Measurements from ENCODE around the gene PIK3R4. TPM values are rescaled to one million over a fixed set of nuclear protein-coding genes. Genes with fewer than 3 reads are reported as not detected.

PIK3R4 gene
- total RNA-seq, 6 donors from 2014 or later = 24.6 to 44.2 (median 33.4) TPM

GRCh38 chr3:130679218-130679617, 67.4 kb downstream of the PIK3R4 start:
- no peaks in the 10 kb centered on the region for H3K27me3 ChIP-seq
- H3K27ac ChIP-seq = no peak overlapping the region
- TF ChIP-seq, protein P1, sequence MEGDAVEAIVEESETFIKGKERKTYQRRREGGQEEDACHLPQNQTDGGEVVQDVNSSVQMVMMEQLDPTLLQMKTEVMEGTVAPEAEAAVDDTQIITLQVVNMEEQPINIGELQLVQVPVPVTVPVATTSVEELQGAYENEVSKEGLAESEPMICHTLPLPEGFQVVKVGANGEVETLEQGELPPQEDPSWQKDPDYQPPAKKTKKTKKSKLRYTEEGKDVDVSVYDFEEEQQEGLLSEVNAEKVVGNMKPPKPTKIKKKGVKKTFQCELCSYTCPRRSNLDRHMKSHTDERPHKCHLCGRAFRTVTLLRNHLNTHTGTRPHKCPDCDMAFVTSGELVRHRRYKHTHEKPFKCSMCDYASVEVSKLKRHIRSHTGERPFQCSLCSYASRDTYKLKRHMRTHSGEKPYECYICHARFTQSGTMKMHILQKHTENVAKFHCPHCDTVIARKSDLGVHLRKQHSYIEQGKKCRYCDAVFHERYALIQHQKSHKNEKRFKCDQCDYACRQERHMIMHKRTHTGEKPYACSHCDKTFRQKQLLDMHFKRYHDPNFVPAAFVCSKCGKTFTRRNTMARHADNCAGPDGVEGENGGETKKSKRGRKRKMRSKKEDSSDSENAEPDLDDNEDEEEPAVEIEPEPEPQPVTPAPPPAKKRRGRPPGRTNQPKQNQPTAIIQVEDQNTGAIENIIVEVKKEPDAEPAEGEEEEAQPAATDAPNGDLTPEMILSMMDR (IDR thresholded peaks at IDR 0.05) = no peak
- TF ChIP-seq POLR2AphosphoS5 (IDR thresholded peaks at IDR 0.05) = no peak
- TF ChIP-seq EP300 (IDR thresholded peaks at IDR 0.05) = no peak
- no peak for TF ChIP-seq POLR2A (IDR thresholded peaks at IDR 0.05)
- ATAC-seq (ENCODE audit: low FRiP score in 2 of 2) = no peak
- DNase-seq = no peak
- no peaks in the 10 kb centered on the region for H3K4me1 ChIP-seq
- H3K4me3 ChIP-seq = no peak overlapping the region
- no peaks in the 10 kb centered on the region for H3K9me3 ChIP-seq
- WGBS, 2 donors = 78% methylated on average over 7 of the region's 7 CpGs
- peaks cover 15 to 85% (median 38%) of the 10 kb centered on the region in 4 donors for H3K36me3 ChIP-seq

GRCh38 chr3:130677343-130677742, 69.3 kb downstream of the PIK3R4 start:
- H3K27ac ChIP-seq = no peak overlapping the region
- 76 to 79% methylated on average over 1 of the region's 1 CpG for WGBS, 2 donors
- no peak for DNase-seq
- TF ChIP-seq POLR2AphosphoS5 (IDR thresholded peaks at IDR 0.05) (no peak), POLR2A (IDR thresholded peaks at IDR 0.05) (no peak), EP300 (IDR thresholded peaks at IDR 0.05) (no peak)
- TF ChIP-seq, protein P1 (IDR thresholded peaks at IDR 0.05) = no peak
- no peaks in the 10 kb centered on the region for H3K4me1 ChIP-seq
- no peaks in the 10 kb centered on the region for H3K27me3 ChIP-seq
- H3K9me3 ChIP-seq = no peaks in the 10 kb centered on the region
- H3K4me3 ChIP-seq = no peak overlapping the region
- H3K36me3 ChIP-seq = peaks cover 8 to 76% (median 32%) of the 10 kb centered on the region in 4 donors
- ATAC-seq (ENCODE audit: low FRiP score in 2 of 2) = no peak

DNA sequence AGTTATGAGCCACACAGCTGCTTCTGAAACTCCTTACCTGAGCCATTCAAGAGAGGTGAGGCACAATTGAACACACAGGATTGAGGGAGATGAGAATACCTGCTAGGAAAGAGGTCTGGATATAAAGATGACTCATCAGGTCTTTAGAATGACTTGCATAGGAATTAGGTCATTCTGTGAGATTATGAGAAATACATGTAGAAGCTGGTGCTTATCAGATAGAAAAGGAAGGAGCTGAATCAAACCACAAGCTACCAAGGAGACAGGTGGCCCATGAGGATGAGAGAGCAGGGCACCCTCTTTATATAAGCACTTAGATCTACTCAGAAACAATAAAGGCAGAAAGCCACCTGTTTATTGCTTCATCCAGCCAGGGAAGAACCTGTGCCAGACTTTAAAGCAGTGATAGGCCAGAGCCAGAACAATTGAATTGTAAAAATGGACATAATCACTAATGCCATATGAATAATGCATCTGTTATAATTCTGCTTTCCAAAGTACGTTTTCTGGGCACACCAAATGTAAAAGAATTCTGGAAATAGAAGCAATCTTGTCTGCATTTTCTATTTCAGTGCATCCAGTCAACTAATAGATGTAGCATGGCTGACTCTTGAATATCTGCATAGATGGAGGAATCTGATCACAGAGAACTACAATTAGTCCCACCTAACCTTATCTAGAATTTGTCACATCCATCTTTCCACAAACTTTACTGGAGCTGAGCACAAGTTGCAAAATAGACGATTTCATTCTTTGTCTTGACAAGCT, 74.9 kb downstream of the PIK3R4 start:
- TF ChIP-seq POLR2AphosphoS5 (IDR thresholded peaks at IDR 0.05) = no peak
- no peak for TF ChIP-seq POLR2A (IDR thresholded peaks at IDR 0.05)
- TF ChIP-seq, protein P1 (IDR thresholded peaks at IDR 0.05) = no peak
- TF ChIP-seq EP300 (IDR thresholded peaks at IDR 0.05) = no peak
- 85 to 93% methylated on average over 2 of the region's 2 CpGs for WGBS, 2 donors
- Histone ChIP-seq H3K9me3 (no peaks in the 10 kb centered on the region), H3K4me1 (no peaks in the 10 kb centered on the region), H3K27me3 (no peaks in the 10 kb centered on the region), H3K27ac (no peak overlapping the region), H3K4me3 (no peak overlapping the region), H3K36me3 (peaks cover 0 to 49% (median 2%) of the 10 kb centered on the region in 4 donors)
- ATAC-seq (ENCODE audit: low FRiP score in 2 of 2) = no peak
- no peak for DNase-seq

- H3K27me3 ChIP-seq = no peaks in the 10 kb centered on the region
- 92 to 94% methylated on average over 2 of the region's 2 CpGs for WGBS, 2 donors
- DNase-seq = no peak
- no peaks in the 10 kb centered on the region for H3K9me3 ChIP-seq
- ATAC-seq (ENCODE audit: low FRiP score in 2 of 2) = no peak
- no peaks in the 10 kb centered on the region for H3K4me1 ChIP-seq
- peaks cover 0 to 36% (median 2%) of the 10 kb centered on the region in 4 donors for H3K36me3 ChIP-seq
- H3K27ac ChIP-seq = no peak overlapping the region
- TF ChIP-seq EP300 (IDR thresholded peaks at IDR 0.05) = no peak
- TF ChIP-seq, protein P1 (IDR thresholded peaks at IDR 0.05) = no peak
- TF ChIP-seq POLR2A (IDR thresholded peaks at IDR 0.05) = no peak
- TF ChIP-seq POLR2AphosphoS5 (IDR thresholded peaks at IDR 0.05) = no peak
- H3K4me3 ChIP-seq = no peak overlapping the region
Measured at GRCh38 chr3:130669740-130670139, 76.9 kb downstream of the PIK3R4 start.

DNA sequence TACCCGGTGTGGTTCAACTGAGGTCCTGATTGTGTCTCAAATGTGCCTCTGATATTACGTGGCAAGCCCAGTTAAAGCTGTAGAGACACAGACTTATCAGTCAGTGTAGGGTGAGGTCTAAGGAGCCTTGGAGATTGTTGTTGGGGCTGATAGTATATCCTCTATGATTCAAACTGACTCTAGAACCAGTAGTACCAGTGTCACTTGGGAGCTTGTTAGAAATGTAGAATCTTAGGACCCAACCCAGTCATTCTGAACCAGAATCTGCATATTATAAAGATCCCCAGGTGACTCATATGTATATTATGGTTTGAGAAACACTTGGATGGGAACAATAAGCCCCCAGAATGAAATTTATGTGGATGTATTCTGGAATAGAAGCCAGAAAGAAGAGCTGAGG, 83.5 kb downstream of the PIK3R4 start:
- no peaks in the 10 kb centered on the region for H3K27me3 ChIP-seq
- H3K4me1 ChIP-seq = no peaks in the 10 kb centered on the region
- DNase-seq (no peak), ATAC-seq (ENCODE audit: low FRiP score in 2 of 2) (no peak)
- no peaks in the 10 kb centered on the region for H3K9me3 ChIP-seq
- 89 to 94% methylated on average over 2 of the region's 2 CpGs for WGBS, 2 donors
- no peak for TF ChIP-seq EP300 (IDR thresholded peaks at IDR 0.05)
- TF ChIP-seq POLR2AphosphoS5 (IDR thresholded peaks at IDR 0.05) = no peak
- no peak for TF ChIP-seq POLR2A (IDR thresholded peaks at IDR 0.05)
- TF ChIP-seq, protein P1 (IDR thresholded peaks at IDR 0.05) = no peak
- no peak overlapping the region for H3K27ac ChIP-seq
- no peak overlapping the region for H3K4me3 ChIP-seq
- no peaks in the 10 kb centered on the region for H3K36me3 ChIP-seq
